DMS53 treated with DMSO at 0.1 percent for 48 hours (cell line): Measurements from ENCODE around the gene DCP1B.

Experiments
- DNase-seq: peaks from one replicate; lab custom pipeline; 2025; ENCODE audit not compliant: unreplicated experiment; lab: John Stamatoyannopoulos, UW

DCP1B gene

GRCh38 chr12:1935700-1936378 lies 68.4 kb downstream of the DCP1B start:
- DNase-seq, result no peak

DNA sequence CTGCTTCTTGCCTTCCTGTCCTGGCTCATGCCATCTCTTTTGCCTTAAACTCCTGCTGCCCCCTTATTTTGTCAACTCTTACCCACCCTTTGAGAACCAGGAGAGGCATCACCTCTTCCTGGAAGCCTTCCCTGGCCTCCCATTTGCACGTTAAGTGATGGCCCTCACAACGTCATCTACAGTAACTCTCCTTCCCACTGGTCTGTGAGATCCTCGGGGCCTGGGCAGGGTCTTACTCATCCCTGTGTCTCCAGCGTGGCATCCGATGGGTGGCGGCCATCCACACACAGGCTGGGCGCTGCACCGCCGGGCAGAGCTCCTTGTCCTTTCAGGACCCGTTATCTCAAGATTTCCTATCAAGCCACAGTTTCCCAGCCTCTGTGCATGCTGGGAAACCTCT lies 69.0 kb downstream of the DCP1B start:
- no peak for DNase-seq

GRCh38 chr12:1934831-1935230 lies 69.4 kb downstream of the DCP1B start:
- DNase-seq, result no peak

DNA sequence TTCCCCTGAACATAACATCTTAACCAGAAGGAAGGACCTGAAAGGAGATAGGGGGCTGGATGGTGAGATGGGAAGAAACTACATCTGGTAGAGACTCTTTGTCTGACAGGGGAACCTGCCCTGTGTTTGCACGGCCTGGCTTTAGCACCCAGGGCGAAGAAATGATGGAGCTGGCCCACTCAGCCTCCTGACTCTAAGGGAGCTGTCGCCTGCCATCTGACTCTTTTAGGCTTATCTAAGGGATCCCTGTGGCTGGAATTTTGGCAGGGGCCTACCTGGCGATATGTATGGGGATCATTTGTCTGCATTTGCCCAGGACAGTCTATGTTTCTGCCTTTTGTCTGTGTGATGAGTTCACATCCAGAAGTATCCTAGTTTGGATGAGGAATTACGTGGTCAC lies 70.2 kb downstream of the DCP1B start:
- DNase-seq, result no peak

DNA sequence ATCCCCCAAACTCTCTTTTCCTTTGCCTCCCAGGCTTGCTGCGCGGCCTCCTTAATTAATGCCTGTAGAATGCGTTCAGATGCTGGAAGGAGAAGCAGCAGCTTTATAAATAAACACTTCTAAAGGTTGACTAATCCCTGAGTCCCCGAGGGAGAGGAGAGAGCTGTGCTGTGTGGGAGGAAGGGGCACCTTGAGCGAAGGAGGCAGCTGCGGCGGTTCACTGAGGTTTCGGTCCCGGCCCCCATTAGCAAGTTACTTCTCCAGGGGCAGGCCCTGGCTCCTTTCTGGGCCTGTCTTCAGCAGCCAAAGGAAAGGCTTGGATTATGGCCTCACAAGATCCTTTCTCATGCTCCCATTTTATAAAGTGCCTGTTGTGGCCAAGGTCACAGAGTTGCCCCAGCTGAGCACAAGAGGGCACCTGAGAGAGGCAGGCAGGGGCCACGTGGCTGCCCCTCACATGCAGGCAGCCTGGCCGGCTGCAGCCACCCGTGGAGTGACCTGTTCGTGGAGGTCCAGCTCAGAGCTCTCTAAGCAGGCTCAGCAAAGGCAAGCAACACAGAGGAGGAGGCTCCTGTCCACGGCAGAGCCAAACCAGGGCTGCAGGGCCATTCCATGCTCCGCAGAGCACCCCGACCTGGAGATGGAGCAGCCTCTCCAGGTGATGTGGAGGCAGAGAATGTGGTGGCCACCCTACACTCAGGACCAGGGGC lies 70.8 kb downstream of the DCP1B start:
- no peak for DNase-seq

- no peak for DNase-seq
These were observed 71.9 kb downstream of the DCP1B start for GRCh38 chr12:1932264-1932777.

GRCh38 chr12:1931642-1932041 lies 72.6 kb downstream of the DCP1B start:
- no peak for DNase-seq

GRCh38 chr12:1930803-1931597 lies 73.3 kb downstream of the DCP1B start:
- no peak for DNase-seq

DNA sequence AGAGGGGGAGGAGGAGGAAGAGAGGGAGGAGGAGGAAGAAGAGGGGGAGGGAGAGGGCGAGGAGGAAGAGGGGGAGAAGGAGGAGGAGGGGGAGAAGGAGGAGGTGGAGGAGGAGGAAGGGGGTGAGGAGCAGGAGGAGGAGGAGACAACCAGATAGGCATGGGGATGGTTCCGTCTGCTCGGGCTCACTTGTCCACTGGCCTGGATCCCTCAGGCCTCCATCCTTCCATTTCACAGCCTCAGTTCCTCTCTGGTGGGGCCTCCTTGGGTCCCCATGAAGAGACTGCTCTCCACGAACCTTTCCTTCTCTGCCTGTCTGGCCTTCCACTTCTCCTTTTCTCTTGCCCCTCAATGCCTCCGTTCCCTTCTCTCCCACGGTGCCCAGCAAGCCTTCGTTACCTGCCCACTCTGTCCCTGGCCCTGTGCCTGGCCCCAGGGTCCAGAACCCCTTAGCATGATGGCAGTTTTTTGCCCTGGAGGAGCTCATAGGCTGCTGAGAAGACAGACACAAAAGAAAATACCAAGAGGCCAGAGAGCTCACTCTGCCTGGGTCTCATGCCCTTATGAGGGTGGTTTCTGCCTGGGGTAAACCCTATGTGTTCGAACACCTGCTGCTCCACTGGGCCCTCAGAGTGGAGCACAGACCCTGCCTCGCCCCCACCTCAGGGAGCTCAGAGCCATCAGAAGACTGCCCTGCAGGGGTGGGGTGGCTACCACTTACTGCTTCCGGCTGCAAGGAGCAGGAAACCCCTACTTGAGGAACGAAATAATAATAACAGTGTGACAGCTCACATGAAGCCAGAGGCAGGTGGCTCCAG lies 74.1 kb downstream of the DCP1B start:
- no peak for DNase-seq

DNA sequence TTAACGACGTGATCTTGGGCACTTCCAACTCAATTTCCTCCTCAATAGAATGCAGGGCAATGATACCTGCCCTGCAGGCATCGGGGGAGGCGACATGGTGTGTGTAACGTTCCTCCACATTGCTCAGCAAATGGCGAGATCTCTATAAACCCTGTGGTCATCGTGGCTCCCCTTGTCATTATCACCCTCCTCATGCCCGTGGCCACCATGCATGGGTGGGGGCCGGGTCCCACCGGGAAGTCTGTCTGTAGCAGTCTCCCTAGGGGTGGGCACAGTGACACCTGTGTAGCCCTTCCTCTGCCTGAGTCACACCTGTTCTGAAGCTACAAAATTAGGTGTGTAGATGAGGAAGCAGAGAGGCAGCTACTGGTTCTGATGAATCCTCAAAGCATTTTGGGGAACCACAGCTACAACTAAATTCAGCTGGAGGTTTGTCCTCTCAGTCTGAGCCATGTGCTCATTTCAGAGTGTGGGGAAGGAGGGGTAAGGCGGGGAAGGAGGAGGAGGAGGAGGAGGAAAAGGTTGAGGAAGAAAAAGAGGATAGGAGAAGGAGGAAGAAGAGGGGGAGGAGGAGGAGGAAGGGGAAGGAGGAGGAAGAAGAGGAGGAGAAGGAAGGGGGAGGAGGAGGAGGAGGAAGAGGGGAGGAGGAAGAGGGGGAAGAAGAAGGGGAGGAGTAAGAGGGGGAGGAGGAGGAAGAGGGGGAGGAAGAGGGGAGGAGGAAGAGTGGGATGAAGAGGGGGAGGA lies 74.8 kb downstream of the DCP1B start:
- DNase-seq, result no peak

DNA sequence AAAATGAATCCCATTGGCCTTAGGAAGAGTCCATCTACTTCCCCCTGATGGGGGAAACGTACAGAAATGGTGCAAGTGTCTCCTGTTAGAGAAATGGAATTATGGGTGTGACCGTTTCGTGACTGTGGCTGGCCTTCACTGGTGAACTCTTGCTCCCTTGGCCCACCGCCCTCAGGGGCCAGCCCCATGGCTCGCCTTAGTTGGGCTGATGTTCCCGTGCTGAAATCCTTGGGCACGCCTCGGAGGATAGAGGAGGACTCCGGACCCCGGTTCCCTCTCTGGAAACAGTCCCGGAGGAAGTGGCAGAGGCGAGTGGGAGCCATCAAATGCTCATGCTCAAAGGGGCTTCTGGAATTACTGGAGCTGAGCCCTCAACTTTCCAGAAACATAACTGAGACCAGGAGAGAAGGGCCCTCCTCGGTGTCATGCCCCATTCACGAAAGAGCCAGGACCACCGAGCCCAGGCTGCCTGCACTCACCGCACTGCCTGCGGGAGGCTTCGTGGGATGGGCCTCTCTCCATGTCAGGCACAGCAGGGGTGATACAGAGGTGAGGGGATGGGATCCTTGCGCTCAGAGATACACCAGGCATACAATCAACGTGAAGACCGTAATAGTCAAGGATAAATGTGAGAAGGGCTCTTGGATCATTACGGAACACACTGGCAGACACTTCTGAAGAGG lies 75.7 kb downstream of the DCP1B start:
- DNase-seq, result no peak

- DNase-seq, result no peak
These were observed 76.4 kb downstream of the DCP1B start for GRCh38 chr12:1927751-1928351.

DNA sequence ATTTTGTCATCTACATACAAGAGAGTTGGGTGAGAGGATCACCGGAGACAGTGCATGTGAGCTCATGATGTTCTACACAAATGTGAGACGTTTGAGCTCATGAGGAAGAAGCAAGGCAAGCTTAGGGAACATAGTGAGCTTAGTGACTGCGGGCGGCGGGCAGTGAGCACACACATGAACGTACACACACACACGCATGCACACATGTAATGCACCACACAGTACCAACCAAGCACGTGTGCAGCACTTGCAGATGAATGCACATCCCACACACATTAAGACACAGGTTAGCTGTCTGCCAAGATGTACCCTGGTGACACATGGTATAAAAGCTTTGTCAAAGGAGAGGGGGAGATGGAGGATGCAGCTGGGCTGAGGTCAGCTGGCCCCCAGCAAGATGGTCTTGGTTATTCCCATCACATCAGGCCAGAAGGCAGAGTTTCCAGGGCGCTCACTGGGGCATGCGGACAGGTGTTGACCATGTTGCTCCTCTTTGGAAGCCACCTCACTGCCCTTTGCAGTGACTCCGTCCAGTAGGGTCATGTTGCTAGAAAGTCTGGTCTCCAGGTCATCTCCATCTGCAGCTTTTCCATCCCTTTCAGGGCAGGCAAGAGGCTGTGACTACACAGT lies 77.1 kb downstream of the DCP1B start:
- no peak for DNase-seq

DNA sequence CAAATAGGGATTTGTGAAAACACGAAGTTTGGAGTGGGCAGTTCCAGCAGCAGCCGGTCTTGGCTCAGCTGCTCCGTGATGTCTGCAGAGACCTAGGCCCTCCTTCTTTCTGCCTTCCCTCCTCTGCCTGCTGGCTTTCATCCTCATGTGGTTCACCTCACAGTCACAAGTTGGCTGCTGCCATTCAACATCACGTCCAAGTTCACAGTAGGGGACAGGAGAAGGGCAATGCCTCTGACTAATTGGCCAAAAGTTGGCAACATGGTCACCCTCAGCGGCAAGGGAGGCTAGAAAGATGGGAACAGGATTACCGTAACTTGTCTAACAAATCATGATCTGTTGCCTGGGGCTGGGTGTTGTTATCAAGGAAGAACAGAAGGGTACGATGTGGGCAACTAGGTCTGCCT lies 78.0 kb downstream of the DCP1B start:
- DNase-seq, result no peak

DNA sequence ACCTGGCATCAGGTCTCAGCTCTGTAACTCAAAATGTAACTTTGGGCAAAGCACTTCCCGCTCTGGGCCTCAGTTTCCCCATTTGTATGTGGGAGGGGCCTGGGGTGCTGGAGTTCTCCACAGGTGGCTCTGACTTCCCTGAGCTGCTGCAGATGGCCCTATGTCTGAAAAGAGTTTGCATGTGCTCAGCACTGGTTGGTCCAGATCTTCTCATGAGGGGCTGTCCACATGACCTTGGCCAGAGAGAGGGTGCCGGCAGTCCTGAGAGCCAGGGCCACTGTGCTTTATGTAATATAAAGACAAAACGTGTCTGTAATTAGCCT lies 78.6 kb downstream of the DCP1B start:
- DNase-seq, result no peak

GRCh38 chr12:1924996-1925683 lies 79.1 kb downstream of the DCP1B start:
- no peak for DNase-seq

- DNase-seq, result no peak
These were observed 81.3 kb downstream of the DCP1B start for GRCh38 chr12:1922985-1923384.

DNA sequence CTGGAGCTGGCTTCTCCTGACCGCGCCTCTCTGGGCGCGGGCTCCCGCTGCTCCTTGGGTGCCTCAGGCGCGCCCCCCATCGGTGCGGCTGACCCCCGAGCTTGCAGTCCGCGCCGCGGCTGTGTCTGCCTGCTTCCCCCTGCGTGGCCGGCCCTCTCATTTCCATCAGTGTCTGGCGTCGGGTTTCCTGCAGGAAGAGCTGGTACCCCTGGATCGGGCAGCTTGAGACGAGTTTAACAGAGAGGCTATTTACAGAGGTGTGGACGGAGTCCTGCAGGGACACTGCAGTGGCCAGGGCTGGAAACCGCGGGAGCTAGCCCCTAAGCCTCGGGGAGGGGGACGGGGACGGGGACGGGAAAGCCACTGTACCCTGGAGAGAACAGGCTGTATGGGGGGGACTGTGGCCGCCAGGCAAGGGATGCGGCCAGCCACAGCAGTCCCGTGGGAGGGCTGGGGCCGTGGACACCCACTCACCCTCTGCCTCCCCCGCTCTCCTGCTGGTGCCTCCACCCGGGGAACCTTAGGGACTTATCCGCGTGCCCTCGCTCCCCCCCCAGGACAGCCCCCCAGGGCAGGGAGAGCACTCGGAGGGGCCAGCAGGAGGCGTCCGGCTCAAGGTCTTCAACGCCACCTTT lies 82.1 kb downstream of the DCP1B start:
- no peak for DNase-seq
